Epithelial cell of prostate (primary cell): ENCODE data around the gene RNF220.
A peak's percentile ranks its signal among the peaks of the same experiment; 100 is the strongest.

ENCODE experiments used
- DNase-seq: peaks from one replicate; pipeline ENCODE4 v3.0.0-alpha.2; 2011; ENCODE audit warnings: low read depth, low spot score
- H3K27ac ChIP-seq: fragments of 450-650 bp; 2 replicates; pipeline ENCODE4 v1.5.1; 2017; ENCODE audit warnings: mild to moderate bottlenecking

The RNF220 gene

GRCh38 chr1:44425341-44426082 is 20.5 kb downstream of the RNF220 start:
- no peak for DNase-seq
- no peak overlapping the region for H3K27ac ChIP-seq

DNA sequence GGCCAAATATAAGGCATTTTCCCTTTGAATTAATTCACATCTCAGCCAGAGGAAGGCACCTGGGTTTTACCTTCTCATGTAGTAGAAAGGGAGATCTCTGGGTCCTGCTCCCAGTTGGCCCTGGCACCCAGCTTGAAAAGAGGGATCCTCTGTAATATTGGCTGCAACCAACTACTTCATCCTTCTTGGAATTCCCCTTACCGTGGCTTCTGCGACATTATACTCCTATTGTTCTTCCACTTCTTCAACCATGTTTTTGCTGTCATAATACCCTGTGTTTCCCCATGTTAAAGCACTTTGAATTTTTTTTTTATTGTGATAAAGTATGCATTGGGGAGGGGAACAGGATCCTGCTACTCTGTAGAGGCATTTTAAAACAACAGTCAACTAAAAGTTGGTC is 26.8 kb downstream of the RNF220 start:
- H3K27ac ChIP-seq = no peak overlapping the region
- DNase-seq = no peak

DNA sequence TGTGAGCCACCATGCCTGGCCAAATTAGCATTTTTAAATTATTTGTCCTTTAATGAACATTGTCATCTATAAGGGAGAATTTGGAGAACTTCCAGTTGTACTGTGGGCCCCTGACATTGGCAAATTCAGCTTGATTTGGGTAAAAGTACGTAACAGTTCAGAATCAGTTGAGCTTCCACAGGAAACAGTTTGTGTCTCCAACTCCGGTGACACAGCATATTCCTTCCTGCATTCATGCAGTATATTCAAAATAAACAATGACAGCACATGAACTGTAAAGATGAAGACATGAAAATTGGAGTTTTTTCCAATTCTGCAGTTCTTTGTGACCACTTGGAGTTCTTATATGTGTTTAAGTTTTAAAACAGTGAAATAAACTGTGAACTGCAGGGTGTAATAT is 28.2 kb downstream of the RNF220 start:
- no peak for DNase-seq
- H3K27ac ChIP-seq = no peak overlapping the region

DNA sequence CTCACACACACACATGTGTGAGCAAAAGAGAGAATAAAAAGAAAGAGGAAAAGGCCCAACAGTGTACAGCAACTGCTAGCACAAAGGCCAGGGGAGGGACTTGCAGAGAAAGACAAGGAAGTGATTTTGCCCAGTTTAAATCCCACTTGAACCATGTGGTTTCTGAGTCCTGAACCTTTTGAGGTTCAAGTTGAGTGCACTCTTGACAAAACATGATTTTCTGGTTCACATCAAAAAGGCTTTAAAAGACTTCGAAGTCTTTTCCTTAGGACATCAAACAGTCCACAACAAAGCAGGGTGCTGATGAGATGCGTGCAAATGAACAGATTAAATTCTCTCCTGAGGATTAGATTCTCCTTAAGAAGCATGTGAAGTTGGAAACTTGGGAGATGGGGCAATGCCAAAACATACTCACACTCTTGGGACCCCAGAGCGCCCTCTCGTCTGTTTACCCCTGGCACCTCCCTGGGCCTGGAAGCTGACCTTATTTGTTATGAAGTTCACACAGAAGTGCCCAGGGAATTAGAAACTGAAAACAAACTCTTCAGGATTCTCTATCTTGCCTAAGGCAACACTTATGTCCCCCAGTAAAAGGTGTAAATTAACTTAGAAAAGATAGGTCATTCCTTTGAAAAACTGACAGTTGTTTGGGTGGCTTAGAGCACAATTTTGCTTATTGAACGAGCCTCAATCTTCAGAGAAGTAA is 31.5 kb downstream of the RNF220 start:
- no peak overlapping the region for H3K27ac ChIP-seq
- DNase-seq = no peak

DNA sequence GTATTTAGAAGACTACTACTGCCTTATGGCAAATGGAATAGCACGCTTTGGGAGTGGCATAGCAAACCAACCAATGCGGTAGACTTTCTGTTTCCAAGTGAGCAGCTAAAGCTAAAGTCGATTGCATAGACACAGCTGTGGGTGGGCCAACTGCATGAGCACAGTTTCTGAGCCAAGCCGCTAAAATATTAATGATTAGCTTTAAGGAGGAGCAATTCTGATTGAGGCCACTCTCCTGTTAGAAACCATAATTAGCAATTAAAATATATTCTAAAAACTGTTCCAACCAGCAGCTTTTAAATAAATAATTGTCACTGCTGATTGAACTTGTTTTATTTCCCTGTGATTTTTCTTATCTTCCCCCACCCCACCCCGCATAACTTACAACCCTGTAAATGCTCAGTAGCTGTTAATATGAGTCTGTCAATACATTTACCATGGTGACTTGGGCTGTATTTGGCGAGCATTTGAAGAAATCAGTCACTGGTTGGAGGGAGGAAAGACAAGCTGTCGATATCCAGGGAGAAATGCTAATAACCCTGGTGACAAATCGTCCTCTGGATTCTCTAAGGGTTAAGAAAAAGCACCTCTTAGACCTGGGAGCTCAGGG is 32.2 kb downstream of the RNF220 start:
- DNase-seq = no peak
- no peak overlapping the region for H3K27ac ChIP-seq

DNA sequence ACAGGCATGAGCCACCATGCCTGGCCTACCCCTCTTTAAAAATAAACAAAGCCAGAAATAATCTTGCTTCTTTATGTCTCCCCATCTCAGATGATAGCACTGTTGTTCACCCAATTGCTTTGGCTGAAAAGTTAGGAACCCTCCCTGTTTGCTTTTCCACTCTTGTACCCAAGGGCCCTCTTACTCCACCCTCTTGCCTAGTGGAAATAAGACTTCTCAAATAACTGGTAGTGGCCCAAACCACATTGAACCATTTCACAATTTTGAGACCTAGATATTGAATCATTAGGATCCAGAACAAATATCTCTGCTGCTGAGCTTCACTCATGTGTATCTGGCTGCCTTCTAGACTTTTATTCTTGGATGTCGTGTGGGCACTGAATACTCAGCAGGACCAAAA is 37.7 kb downstream of the RNF220 start:
- no peak overlapping the region for H3K27ac ChIP-seq

GRCh38 chr1:44447051-44447810 is 42.2 kb downstream of the RNF220 start:
- DNase-seq = peak; percentile 6

More for the DNA sequence above, 37.7 kb downstream of the RNF220 start:
- DNase-seq = no peak

DNA sequence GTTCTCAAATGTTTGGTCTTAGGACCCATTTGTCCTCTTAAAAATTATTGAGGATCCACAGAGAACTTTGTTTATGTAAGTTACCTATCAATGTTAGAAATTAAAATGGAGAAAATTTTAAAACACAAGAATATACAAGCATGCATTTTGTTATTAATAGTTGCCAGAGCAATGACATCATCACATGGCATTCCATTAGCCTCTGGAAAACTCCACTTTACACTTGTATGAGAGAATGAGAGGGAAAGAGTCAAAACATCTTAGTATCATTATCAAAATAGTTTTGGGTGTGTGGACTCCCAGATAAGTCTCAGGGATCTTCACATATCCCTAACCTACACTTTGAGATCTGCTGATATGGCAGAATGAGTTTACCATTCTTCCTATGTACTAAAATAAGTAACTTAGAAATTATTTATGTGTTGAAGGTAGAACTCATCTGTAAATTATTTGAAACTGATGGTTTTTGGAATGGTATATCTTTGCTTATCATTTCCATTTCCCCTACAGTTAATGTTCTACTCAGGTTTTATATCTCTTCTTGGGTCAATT is 48.8 kb downstream of the RNF220 start:
- no peak overlapping the region for H3K27ac ChIP-seq
- no peak for DNase-seq

More at GRCh38 chr1:44447051-44447810, 42.2 kb downstream of the RNF220 start:
- no peak overlapping the region for H3K27ac ChIP-seq

DNA sequence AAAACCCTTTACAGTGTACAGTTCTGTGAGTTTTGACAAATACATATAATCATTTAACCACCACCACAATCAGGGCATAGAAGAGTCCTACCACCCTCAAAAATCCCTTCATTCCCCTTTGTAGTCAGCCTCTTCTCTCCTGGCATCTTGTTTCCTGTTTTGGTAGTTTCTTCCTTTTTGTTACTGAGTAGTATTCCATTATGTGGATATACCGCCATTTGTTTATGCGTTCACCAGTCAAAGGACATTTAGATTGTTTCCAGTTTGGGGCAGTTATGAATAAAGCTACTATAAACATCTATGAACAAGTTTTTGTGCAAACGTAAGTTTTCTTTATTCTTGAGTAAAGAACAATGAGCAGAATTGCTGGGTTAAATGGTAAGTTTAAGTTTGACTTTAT is 49.6 kb downstream of the RNF220 start:
- no peak overlapping the region for H3K27ac ChIP-seq
- DNase-seq = no peak

DNA sequence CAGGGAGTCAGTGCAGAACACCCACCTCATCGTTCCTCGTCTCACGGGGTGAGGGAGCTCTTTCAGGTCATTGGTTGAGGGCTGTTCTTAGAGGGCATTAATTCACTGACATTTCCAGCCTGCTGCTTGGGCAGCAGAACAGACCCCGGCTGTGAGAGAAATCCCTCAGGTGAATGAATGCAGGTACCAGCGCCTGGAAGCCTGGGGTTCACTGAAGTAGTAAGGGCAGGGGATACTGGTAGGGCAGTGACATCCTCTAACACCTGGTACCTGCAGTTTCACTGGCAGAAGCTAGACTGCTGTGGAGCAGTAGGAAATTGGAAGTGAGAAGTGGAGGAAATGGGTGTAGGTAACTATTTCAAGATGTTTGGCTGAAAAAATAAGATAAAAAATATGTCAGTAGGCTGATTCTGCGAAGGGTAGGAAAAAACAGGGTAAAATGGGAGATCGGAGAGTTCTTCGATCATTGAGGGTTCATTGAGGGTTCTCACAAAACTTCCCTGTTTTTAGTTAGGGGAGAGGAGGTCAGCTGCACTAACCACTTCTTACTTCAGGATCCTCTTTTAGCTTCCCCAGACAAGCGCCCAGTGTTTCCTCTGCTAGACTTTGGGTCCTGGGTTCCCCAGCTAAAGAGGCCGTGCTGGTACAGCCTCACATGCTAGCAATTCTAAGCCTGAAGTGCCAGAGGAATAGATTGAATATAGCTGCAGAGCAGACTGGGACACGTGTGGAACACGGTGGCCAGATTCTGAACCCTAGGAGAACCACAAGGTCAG is 55.2 kb downstream of the RNF220 start:
- H3K27ac ChIP-seq = no peak overlapping the region
- no peak for DNase-seq

DNA sequence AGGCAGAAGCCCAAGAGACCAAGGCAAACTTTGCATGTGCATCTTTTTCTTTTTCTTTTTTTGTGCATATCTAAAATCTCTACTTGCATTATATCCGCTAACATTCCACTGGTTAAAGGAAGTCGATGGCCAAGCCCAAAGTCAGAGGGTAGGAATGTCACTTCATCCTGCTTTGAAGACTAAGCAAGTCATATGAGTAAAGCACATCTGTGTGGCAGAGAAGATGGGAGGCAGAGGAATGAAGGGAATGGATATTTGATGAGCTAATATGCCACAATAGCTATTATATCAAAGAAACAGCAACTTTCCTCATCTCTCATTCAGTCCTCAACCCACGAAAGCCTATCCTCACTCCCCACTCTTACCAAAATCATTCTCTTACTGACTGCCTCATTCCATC is 59.3 kb downstream of the RNF220 start:
- H3K27ac ChIP-seq = no peak overlapping the region
- no peak for DNase-seq

DNA sequence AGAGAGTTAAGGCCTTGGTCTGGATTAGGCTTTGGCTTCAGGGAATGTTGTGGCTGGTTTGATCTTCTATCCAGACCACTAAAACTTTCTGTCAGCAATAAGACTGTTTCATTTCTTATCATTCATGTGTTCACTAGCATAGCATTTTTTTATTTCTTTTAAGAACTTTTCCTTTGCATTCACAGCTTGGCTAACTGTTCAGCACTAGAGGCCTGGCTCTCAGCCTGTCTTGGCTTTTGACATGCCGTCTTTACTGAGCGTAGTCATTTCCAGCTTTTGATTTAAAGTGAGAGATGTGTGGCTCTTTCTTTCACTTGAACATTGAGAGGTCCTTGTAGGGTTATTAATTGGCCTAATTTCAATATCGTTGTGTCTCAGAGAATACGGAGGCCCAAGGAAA is 62.5 kb downstream of the RNF220 start:
- DNase-seq = no peak
- no peak overlapping the region for H3K27ac ChIP-seq

GRCh38 chr1:44471911-44472453 is 66.9 kb downstream of the RNF220 start:
- DNase-seq = no peak
- no peak overlapping the region for H3K27ac ChIP-seq

- H3K27ac ChIP-seq = no peak overlapping the region
- DNase-seq = no peak
Observed at GRCh38 chr1:44472620-44473525, 67.8 kb downstream of the RNF220 start.

GRCh38 chr1:44476891-44477290 is 71.8 kb downstream of the RNF220 start:
- no peak overlapping the region for H3K27ac ChIP-seq
- DNase-seq = no peak

DNA sequence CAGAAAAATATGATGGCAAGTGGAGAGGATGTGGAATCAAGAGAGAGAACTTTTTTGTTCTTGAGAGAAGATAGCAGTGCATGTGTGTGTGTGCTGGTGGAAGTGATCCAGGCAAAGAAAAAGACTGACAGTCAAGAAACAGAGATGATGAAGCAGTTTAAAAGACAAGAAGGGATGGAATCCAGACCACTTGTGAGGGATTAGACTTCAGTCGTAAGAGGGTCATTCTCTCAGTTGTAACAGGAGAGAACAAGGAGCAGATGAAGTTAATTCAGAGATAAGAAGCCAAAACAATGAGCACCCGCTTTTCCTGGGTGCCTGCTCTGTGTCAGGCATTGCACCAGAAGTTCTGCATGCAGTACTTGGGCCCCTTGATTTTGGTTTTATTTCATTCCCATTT is 76.6 kb downstream of the RNF220 start:
- DNase-seq = no peak
- H3K27ac ChIP-seq = no peak overlapping the region

- H3K27ac ChIP-seq = no peak overlapping the region
- DNase-seq = no peak
Observed at GRCh38 chr1:44483089-44483874, 78.2 kb downstream of the RNF220 start.
